HG03135 (cell line): Measurements from ENCODE around the gene RAD51B.
"Not testable (repeated sequence)": the region's sequence is repeated elsewhere in the genome, so short reads cannot be mapped to it uniquely, and the experiment has no call there.

ENCODE experiments used
- ATAC-seq: cut with Tn5 transposase; IDR thresholded peaks from one replicate; pipeline ENCODE4 v1.9.1; 2021; ENCODE audit warnings: mild to moderate bottlenecking, moderate library complexity; ENCODE audit not compliant: unreplicated experiment

RAD51B gene

DNA sequence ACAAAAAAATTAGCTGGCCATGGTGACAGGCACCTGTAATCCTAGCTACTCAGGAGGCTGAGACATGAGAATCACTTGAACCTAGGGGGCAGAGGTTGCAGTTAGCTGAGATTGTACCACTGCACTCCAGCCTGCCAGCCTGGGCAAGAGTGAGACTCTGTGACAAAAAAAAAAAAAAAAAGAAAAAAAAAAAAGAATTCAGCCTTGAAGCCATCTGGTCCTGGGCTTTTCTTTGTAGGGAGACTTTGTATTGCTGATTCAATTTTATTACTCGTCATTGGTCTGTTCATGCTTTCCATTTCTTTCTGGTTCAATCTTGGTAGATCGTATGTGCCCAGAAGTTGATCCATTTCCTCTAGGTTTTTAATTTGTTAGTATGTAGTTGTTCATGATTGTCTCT, 243.1 kb downstream of the RAD51B start:
- ATAC-seq, result no peak

DNA sequence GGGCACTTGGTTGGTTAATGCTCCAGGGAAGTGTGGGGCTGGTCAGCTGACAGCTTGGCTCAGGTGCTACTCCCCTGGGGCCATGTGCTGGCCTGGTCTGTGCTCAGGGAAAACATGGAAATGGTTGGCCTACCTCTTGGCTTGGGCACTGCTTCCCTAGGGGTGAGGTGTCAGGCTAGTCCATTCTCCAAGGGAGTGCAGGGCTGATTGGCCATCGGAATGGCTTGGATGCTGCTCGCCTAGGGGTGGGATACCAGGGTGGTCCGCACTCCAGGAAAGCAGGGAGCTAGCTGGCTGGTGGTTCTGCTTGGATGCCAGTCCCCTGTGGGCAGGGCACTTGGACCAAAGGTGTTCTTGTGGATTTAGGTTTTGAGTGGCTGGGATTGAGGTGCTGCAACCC, 245.7 kb downstream of the RAD51B start:
- no peak for ATAC-seq

DNA sequence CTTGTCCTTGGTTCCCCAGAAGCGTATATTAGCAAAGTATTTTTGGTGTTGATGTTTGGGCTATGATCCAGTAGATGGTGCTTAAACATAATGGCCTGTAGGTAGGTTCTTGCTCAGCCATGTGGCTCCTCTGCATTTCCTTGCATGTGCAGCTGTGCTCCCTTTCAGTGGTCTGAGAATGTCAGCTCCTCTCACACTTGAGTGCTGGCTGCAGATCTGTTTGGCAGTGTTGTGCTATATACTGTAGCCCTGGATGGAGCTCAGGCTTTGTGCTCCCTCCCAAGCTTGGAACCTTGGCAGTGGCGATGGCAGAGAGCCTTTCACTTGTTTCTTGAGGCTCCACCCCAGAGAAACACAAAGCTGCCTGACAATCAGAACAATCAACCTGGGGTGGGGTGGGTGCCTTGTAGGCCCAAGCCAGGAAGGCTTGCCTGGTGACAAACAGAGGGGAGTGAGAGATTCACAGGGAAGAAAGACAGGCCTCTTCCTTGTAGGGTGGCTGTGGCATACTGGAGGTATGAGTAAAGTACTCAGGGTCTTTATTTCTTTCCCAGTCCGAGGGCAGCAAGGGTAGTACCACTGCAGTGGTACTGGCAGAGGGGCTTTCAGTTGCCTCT, 255.3 kb downstream of the RAD51B start:
- ATAC-seq, result no peak

DNA sequence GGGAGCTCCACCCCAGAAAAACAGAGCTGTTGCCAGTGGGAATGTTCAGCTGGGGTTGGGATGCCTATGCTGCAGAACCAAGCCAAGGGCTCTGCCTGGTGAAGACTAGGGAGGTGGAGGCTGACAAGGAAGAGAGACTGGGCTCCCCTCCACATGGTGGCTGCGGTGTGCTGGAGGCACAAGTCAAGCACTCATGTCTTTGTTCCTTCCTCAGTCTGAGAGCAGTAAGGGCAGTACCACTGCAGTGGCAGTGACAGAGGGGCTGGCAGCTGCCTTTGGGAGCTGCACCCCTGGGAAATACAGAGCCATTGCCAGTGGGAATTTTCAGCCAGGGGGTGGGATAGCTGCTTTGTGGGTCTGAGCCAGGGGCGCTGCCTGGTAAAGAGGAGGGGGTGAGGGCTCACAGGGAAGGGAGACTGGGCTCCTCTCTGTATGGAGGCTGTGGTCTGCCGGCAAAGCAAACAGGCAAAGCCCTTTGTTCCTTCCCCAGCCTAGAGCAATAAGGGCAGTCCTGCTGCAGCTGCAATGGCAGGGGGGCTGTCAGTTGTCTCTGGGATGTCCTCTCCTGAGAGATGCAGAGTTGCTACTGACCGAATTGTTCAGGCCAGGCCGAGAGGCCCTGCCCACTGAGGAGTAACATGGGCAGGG, 255.9 kb downstream of the RAD51B start:
- no peak for ATAC-seq

DNA sequence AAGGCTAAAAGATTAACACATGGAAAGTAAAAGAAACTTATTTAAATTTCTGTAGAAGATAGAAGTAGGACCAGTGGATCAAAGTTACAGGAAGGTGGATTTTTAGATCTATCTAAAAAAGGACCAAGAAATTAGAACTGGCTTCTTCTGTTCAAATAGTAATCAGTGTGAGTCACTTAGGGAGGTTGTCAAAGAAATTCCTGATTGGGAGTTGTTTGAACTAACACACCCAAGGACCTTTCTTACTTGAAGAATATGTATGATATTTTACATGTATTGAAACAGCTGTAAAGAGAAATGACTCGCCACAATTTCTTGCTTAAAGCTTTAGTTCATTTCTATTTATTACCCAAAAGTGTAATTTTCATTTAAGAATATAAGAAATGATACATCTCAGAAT, 256.9 kb downstream of the RAD51B start:
- no peak for ATAC-seq

DNA sequence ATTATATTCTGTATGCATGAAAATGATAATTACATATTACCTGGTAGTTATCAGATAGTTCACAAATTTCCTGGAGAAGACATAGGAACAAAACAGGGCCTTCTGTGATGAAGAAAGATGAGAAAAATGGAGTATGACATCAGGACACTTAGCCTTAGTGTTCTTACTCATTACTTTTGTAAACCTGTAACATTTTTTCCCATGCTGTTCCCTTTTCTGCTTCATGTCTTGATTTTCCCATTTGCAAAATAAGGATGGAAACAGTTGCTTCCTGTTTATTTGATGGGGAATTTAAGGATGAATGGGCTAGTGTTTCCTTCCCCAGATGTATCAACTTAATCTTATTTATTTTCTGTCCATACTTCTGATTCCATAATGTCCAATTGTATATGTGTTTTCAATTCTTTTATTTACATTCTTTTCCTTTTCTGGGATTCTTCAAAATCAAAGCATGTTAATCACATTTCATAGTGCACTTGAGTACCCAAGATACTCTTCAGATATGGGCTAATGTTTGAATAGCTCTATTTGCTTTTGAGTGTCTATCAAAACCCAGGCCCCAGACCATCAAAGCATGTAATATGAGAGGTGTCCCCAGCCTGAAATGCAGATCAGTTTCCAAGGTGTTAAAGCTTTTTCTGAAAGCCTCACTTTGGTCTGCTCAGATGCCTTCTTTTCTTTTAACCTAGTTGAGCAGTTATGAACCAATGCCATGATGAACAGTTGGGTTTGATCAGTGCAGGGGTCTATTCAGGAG, 260.5 kb downstream of the RAD51B start:
- no peak for ATAC-seq

DNA sequence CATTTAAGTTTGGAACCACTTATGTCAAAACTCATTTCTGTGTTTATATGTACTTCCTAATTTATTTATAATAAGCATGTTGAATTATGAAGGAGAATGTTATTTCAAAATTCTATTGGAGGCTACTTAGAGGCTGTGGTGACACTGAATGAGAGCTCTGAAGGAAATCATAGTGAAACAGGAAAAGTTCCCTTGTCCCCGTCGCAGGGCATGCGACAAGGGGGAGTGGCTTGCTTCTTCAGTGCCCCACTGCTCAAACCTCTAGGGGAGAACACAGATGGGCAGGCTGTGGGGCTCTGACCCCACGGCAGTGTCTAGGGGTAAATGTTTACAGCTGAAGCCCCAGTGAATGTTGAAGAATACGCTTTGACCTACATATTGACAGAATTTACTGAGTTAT, 261.9 kb downstream of the RAD51B start:
- no peak for ATAC-seq

DNA sequence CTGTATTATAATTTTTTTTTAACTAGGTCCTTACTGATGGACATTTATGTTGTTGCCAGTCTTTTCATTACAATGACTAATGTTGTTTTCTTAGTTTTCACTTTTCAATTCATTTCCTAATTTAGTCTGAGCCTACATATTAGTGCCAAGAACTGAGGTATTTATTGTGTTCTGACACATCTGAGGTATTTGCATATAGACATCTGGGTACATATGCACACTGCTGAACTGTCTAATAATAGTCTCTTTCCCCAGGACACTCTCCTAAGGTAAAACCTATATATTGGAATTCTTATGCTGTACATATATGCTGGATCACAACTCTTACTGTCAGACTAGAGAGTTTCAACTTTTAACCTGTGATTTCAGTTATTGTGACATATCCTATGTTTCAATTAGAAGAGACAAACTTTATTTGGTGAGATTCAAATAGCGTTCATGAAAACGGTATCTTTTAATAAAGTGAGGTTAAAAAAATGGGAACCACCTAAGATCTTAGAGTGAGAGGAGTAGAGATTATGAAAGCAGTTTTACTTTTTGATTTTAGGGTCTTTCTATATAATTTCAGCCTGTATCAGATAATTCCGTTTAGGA, 263.2 kb downstream of the RAD51B start:
- ATAC-seq, result no peak

DNA sequence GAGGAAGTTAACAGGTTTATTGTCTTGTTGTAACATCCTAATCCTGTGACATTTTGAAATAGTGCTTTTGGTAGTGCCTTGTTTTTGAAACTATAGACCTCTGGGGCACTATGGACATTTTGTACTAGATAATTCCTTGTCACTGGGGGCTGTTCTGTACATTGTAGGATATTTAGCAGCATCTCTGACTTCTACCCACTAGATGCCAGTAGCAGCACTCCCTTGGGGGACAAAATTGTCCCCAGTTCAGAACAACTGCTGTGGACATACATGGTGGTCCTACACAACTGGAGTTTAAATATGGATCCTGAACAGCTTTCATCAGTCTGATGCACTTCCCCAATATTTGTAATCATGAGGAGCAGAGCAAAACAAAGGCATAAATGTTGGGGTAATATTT, 264.7 kb downstream of the RAD51B start:
- ATAC-seq, result no peak

DNA sequence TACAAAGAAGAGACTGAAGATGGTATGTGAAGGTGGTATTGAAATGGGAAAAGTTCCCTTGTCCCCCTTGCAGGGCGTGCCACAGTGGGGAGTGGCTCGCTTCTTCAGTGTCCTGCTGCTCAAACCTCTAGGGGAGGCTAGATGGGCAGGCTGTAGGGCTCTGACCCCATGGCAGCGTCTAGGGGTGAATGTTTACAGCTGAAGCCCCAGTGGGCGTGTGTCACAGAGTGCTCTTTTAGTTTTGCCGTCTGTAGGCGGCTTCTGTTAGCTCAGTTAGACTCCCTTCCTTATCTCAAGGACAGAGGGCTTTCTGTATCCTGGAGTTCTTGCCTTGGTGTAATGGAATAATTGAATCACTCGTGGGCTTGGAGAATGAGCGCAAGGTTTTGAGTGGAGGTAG, 266.2 kb downstream of the RAD51B start:
- no peak for ATAC-seq

DNA sequence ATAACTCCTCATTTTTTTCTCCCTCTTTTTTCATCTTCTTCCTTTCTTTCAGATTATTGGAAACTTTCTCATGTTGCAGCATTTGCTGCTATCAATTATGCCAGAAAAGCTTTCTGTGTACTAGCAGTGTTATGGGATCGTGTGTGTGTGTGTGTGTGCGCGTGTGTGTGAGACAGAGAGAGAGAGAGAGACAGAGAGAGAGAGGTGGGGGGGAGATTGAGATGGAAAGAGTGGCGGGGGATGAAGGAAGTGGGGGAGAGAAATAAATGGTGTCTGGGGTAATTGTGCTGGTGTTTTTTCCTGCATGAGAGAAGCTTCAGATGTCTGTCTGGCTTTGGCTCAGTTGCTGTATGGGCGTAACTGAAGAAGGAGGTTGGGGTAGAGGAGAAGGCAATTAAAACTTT, 268.9 kb downstream of the RAD51B start:
- no peak for ATAC-seq

DNA sequence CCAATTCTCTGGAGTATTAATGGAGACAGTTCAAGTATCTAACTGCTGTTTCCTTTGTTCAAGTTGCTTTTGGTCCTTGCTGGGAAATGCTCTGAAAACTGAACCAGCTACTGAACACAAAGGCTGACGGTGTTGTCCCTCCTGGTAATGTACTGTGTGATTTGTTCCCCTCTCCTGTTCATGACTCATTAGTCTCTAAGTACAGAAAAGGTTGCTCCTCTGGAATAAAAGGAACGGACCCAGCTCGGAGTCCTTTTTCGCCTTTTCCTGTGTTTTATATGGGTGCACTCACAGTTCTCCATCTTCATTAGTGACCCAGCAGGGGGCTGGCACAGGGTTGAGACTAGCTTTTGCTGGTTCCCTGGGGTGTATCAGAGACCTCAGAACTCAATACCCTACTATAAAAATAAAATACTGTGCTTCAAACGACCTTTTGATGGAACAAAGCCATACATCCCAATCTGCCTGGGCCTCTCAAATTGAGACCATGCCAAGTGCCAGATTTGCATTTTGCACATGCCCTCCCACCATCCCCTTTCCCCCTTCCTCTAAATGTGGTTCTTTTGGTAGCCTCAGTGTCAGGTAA, 269.7 kb downstream of the RAD51B start:
- ATAC-seq, result no peak

DNA sequence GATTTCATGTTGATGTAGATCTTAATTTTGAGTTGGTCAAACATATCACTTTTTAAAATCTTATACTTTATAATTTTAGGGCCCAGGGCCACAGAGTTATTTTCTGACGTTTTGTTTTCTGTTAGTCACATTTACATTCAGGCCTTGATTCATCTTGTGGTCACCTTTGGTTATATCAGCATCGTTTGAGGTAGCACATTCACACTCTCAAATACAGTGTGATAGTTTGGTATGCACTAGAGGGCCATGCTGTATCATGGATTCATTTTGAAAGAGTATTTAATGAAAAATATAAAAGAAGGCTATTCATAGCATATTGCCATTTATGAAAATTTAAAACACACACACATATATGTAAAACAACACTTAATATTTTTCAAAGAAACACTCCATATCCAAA, 274.6 kb downstream of the RAD51B start:
- no peak for ATAC-seq

DNA sequence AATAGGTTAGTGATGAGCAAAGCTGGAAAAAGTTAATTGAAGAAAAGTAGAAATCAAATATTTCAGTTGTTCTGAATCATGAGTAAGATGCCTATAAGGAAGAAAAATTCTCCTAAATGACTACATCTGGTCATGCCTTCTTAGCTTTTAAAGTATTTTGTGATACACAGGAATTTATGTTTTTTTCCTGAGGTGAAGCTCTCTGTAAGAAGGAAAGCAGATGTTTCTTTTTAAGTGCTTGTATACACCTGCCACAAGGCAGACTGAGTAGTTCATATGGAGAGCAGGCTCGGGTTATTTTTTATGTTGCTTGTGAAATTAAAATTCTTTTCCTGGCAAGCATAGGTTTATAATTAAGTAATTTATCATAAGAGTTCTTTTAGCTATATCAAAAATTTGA, 275.2 kb downstream of the RAD51B start:
- no peak for ATAC-seq

DNA sequence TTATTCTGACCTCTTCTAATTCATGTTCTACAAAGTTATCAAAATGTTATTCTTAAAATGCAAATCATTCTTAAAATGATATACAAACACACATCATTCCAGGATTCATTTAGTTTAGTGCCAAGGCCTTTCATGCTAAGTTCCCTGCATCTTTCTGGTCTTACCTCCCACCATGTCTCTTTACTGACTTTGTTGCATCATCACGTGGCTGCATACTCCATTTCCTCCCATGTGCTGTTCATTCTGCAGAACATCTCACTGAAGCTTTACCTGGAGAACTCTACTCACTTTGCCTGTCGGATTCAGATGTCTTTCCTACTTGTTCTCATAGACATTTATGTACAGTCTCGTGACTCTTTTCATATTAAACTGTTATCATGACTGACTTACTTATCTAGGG, 278.1 kb downstream of the RAD51B start:
- ATAC-seq, result no peak

DNA sequence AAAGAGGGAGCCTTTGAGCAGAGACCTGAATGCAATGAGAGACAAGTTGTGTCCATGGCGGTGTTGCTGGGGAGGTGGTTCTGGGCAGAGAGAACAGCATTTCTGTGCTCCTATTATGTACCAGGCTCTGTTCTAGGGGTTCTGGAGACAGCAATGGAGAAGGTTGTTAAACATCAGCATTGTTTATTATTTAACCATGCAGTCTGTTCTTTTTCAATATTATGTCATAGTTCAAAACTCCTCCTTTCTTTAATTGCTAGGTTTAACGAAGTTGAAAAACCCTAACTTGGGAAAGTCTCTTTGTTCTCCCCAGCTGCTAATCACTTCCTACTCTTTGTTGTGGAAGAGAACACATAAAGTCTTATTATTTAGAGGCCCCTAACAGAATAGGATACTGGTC, 279.3 kb downstream of the RAD51B start:
- ATAC-seq, result no peak

DNA sequence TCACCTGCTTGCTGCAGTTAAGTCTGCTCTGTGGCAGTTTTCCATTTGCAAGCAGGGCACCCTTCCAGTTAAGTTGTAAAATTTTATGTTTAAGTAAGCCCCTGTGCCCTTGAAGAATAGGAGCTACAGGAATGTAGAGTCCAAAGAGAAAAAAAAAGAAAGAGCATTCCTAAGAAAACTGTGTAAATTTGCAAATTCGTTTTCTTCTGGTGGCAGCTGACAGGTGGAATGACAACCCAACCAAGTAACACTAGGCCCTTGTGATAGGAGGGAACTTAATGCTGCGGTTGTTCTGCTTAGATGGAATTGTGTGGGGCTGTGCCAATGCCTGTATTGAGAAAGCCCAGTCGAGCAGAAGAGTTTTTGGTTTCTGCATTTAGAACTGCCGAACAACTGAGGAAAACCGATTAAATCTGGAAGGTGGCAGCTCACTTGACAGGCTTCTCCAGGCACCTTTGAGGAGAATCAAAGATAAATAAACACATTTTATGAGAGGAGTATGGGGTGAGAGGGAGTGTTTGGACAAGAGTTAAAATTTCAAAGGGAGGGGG, 280.0 kb downstream of the RAD51B start:
- ATAC-seq, result no peak

DNA sequence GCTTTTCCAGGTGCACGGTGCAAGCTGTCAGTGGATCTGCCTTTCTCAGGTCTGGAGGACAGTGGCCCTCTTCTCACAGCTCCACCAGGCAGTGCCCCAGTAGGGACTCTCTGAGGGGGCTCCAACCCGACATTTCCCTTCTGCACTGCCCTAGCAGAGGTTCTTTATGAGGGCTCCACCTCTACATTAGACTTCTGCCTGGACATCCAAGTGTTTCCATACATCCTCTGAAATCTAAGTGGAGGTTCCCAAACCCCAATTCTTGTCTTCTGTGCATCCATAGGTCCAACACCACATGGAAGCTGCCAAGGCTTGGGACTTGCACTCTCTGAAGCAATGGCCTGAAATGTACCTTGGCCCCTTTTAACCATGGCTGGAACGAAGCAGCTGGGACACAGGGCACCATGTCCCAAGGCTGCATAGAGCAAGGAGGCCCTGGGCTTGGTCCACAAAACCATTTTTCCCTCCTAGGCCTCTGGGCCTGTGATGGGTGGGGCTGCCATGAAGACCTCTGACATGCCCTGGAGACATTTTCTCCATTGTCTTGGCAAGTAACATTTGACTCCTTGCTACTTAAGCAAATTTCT, 282.2 kb downstream of the RAD51B start:
- not testable (repeated sequence) for ATAC-seq

DNA sequence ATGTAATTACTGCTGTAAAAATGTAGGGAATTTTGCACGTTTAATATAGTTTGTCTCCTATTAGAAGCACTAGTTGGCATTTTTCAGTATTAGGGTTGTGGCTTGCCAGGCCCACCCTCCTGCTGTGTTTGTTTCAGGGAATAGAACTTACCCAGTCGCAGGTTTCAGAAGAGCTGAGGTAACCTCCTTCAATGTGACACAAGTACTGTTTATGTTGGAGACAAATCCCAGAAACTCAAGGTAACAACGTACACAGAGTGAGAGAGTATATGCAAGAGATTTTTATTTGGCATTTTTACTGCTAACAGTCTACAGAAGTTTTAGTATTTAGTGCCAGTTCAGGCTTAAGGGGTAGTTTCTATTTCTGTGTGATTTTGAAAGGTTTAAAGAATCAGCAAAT, 284.3 kb downstream of the RAD51B start:
- no peak for ATAC-seq

DNA sequence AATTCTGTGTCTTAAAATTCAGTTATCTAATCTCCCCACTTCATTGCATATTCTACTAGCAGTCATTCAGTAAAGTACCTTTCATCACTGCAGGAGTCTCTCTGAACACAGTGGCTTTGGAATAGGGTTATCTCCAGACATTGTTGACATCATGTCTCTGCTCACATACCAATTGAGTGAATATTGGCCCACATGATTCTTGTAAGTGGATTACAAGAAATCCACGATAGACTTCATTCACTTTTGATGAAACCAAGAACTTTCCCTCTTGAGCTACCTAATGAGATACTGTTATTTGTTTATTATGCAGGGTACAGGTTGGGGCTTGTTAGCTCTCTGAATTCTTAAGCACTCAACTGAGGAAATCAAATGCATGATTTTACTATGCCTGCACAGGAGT, 284.9 kb downstream of the RAD51B start:
- no peak for ATAC-seq

DNA sequence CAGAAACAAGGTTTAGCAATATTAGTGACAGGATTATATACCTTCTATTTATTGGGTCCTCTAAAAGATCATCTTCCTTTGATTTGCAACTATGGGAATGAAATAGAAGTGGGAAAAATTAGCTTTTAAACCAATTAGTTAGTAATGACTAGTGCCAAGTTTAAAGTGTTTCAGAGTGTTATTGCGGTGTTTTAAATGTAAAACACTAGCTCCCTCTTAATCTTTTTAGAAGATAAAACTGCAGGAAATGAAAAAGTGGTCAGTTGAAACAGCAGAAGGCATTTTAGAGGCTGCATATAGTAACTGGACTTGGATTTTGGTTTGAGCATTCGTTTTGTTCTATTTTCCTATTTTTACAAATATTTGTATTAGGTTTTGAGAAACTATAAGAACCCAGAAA, 286.2 kb downstream of the RAD51B start:
- no peak for ATAC-seq
